SK-N-SH (cell line): ENCODE results near the gene CLN5. TPM values are rescaled to one million over a fixed set of nuclear protein-coding genes. Genes with fewer than 3 reads are reported as not detected.

ENCODE experiments used
- CTCF ChIA-PET: fragments of 300-600, 350-600 bp; formaldehyde crosslinking; extraction: SDS; loops from one replicate; lab custom pipeline; 2021; lab: Yijun Ruan, JAX
- POLR2A ChIA-PET: fragments of 350-600 bp; sonication (Branson Sonifier 250); formaldehyde crosslinking; extraction: SDS; loops from one replicate; lab custom pipeline; 2020; ENCODE audit warnings: antibody characterized with exemption, inconsistent platforms; lab: Yijun Ruan, JAX
- DNase-seq: peaks from one replicate; pipeline ENCODE4 v3.0.0; 2012
- H2AFZ ChIP-seq: fragments of 200-600 bp; sonication (generic); 2 replicates; pipeline ENCODE4 v1.8.1; 2016; ENCODE audit warnings: antibody characterized with exemption, mild to moderate bottlenecking, low read depth
- H3F3A ChIP-seq: fragments of 200-600 bp; sonication (generic); replicated peaks from 2 replicates; pipeline ENCODE3; 2016; ENCODE audit warnings: antibody characterized with exemption, mild to moderate bottlenecking; ENCODE audit not compliant: insufficient read depth
- H3K27ac ChIP-seq, 2 experiments: fragments of 200-500 bp in 1 of 2; fragments of 200-600 bp in 1 of 2; sonication (Bioruptor generic) in 1 of 2; sonication (generic), shearing (Covaris generic) in 1 of 2; 2 replicates each; pipeline versions ENCODE4 v1.5.1 to v1.6.1; 2014 to 2016; ENCODE audit warnings: low read depth in 2 of 2, inconsistent platforms in 1 of 2, low read length in 1 of 2, mild to moderate bottlenecking in 1 of 2, mixed read lengths in 1 of 2
- H3K27me3 ChIP-seq: fragments of 200-600 bp; sonication (generic), shearing (Covaris generic); 2 replicates; pipeline ENCODE4 v1.6.1; 2016; ENCODE audit warnings: mixed run types; ENCODE audit not compliant: insufficient read depth
- H3K36me3 ChIP-seq, 2 experiments: fragments of 200-500 bp in 1 of 2; fragments of 200-600 bp in 1 of 2; sonication (Bioruptor generic) in 1 of 2; sonication (generic) in 1 of 2; replicated peaks in 1 of 2; 2 replicates each; pipeline versions ENCODE3 to v1.5.1; 2014 to 2016; ENCODE audit warnings: low read length in 1 of 2, mild to moderate bottlenecking in 1 of 2; ENCODE audit not compliant: insufficient read depth in 2 of 2, control insufficient read depth in 1 of 2
- H3K4me1 ChIP-seq, 2 experiments: fragments of 200-500 bp in 1 of 2; fragments of 200-600 bp in 1 of 2; sonication (Bioruptor generic) in 1 of 2; sonication (generic), shearing (Covaris generic) in 1 of 2; 2 replicates each; pipeline versions ENCODE4 v1.5.1 to v1.6.1; 2014 to 2016; ENCODE audit warnings: low read depth in 1 of 2, low read length in 1 of 2, mixed run types in 1 of 2; ENCODE audit not compliant: insufficient read depth in 2 of 2, control insufficient read depth in 1 of 2
- H3K4me2 ChIP-seq: fragments of 200-600 bp; sonication (generic), shearing (Covaris generic); 2 replicates; pipeline ENCODE4 v1.6.1; 2017; ENCODE audit warnings: mixed run types
- H3K4me3 ChIP-seq, 2 experiments: fragments of 200-500 bp in 1 of 2; fragments of 200-600 bp in 1 of 2; sonication (Bioruptor generic) in 1 of 2; sonication (generic), shearing (Covaris generic) in 1 of 2; 2 replicates each; pipeline versions ENCODE4 v1.5.1 to v1.8.1; 2014 to 2016; ENCODE audit warnings: low read depth in 2 of 2, inconsistent platforms in 1 of 2, low read length in 1 of 2, mild to moderate bottlenecking in 1 of 2, mixed read lengths in 1 of 2, moderate library complexity in 1 of 2
- H3K79me2 ChIP-seq: fragments of 200-600 bp; sonication (generic); 2 replicates; pipeline ENCODE4 v1.8.1; 2017; ENCODE audit warnings: mild to moderate bottlenecking; ENCODE audit not compliant: insufficient read depth
- H3K9ac ChIP-seq: fragments of 200-600 bp; sonication (generic); 2 replicates; pipeline ENCODE4 v1.6.1; 2017; ENCODE audit warnings: mixed run types
- H3K9me2 ChIP-seq: fragments of 200-600 bp; sonication (generic); 2 replicates; pipeline ENCODE4 v1.6.1; 2017; ENCODE audit warnings: mixed run types
- H3K9me3 ChIP-seq: fragments of 200-600 bp; sonication (generic); 2 replicates; pipeline ENCODE4 v1.6.1; 2017; ENCODE audit warnings: mixed run types, mild to moderate bottlenecking, moderate library complexity
- H4K20me1 ChIP-seq: fragments of 200-600 bp; sonication (generic); 2 replicates; pipeline ENCODE4 v1.6.1; 2017; ENCODE audit warnings: mild to moderate bottlenecking, mixed run types; ENCODE audit not compliant: insufficient read depth
- ELF1 ChIP-seq: IDR thresholded peaks from 2 replicates; pipeline ENCODE4 v1.4.0; 2012
- FOSL2 ChIP-seq: IDR thresholded peaks from 2 replicates; pipeline ENCODE4 v1.4.0; 2012; ENCODE audit warnings: low read depth, mild to moderate bottlenecking, moderate library complexity, borderline replicate concordance
- GATA2 ChIP-seq: sonication (generic); formaldehyde crosslinking; IDR thresholded peaks from 2 replicates; pipeline ENCODE4 v1.5.0; 2020; ENCODE audit warnings: mild to moderate bottlenecking, missing genetic modification reagents
- IRF3 ChIP-seq: fragments of 150-350 bp; IDR thresholded peaks from 2 replicates; pipeline ENCODE4 v1.6.1; 2016; ENCODE audit warnings: mild to moderate bottlenecking, low read depth, low read length
- NFIC ChIP-seq: IDR thresholded peaks from 2 replicates; pipeline ENCODE4 v1.4.0; 2012; ENCODE audit warnings: borderline replicate concordance
- POLR2AphosphoS5 ChIP-seq: IDR thresholded peaks from 2 replicates; pipeline ENCODE4 v1.6.1; 2012; ENCODE audit warnings: low read depth, low read length
- RCOR1 ChIP-seq: fragments of 150-350 bp; IDR thresholded peaks from 2 replicates; pipeline ENCODE4 v1.6.1; 2017; ENCODE audit warnings: antibody characterized with exemption, low read length
- REST ChIP-seq: IDR thresholded peaks from 2 replicates; pipeline ENCODE4 v1.6.1; 2012; ENCODE audit warnings: mild to moderate bottlenecking, low read depth, low read length, moderate library complexity
- RFX5 ChIP-seq: IDR thresholded peaks from 2 replicates; pipeline ENCODE4 v1.6.1; 2012; ENCODE audit warnings: mild to moderate bottlenecking, improper control_type of control experiment, low read length
- TCF12 ChIP-seq: IDR thresholded peaks from 2 replicates; pipeline ENCODE4 v1.4.0; 2012
- TEAD4 ChIP-seq: IDR thresholded peaks from 2 replicates; pipeline ENCODE4 v1.4.0; 2012; ENCODE audit warnings: mild to moderate bottlenecking, borderline replicate concordance; ENCODE audit not compliant: insufficient read depth
- WGBS: methylation state at CpG from one replicate; pipeline ENCODE4 v1.1.6; 2017; ENCODE audit warnings: low lambda C conversion rate; 5-methylcytosine and 5-hydroxymethylcytosine counted together
- polyA plus RNA-seq, 3 experiments: library from polyadenylated mRNA; depleted of rRNA; stranded (reverse); fragments of >200 nt; gene quantifications; 2 replicates each; pipeline ENCODE4 v1.2.3, GENCODE V29; 2012

Gene CLN5
- polyA plus RNA-seq, 1 of the 3 experiments (the other 2 are of a cell fraction) = 11.6 TPM

- no peak for TF ChIP-seq TEAD4
- TF ChIP-seq FOSL2 = no peak
- peak; percentile 12; the same call in 1 of the 2 replicates for TF ChIP-seq GATA2 (CRISPR knock-in tag)
- TF ChIP-seq POLR2AphosphoS5 = no peak
- TF ChIP-seq RFX5 = no peak
- TF ChIP-seq ELF1 = no peak
- no peak overlapping the region for H3K27ac ChIP-seq
- 43% methylated on average over 8 of the region's 8 CpGs for WGBS
These were observed 15.4 kb upstream of the CLN5 start for GRCh38 chr13:76976490-76976889.

GRCh38 chr13:76976929-76977328, 15.0 kb upstream of the CLN5 start:
- Histone ChIP-seq H3K4me3 (no peak overlapping the region), H3K27ac (no peak overlapping the region), H2AFZ (no peak overlapping the region), H3K36me3 (no peaks in the 10 kb centered on the region), H3K79me2 (no peaks in the 10 kb centered on the region), H3F3A (no peaks in the 10 kb centered on the region), H3K4me1 (peaks cover 0 to 5% of the 10 kb centered on the region in 2 experiments; a peak in 2 of 4 replicates), H3K9ac (no peak overlapping the region), H3K27me3 (no peaks in the 10 kb centered on the region), H3K9me2 (no peaks in the 10 kb centered on the region), H3K9me3 (no peaks in the 10 kb centered on the region), H3K4me2 (no peak overlapping the region), H4K20me1 (no peaks in the 10 kb centered on the region)
- POLR2A ChIA-PET = no interaction called here
- CTCF ChIA-PET = interaction anchor here (1.1 to 4.0 kb wide), 4 partner anchors 7 to 1107 kb away, joined by 3 to 34 read pairs (median 6); no protein-coding TSS in a partner anchor
- DNase-seq = peak; percentile 58
- TF ChIP-seq NFIC (no peak), TCF12 (no peak), ELF1 (no peak), POLR2AphosphoS5 (no peak), IRF3 (no peak), REST (no peak), FOSL2 (no peak), RCOR1 (no peak), TEAD4 (no peak)
- 37% methylated on average over 2 of the region's 5 CpGs for WGBS

More at GRCh38 chr13:76976490-76976889, 15.4 kb upstream of the CLN5 start:
- no peak overlapping the region for H2AFZ ChIP-seq
- ChIA-PET POLR2A (no interaction called here), CTCF (interaction anchor here (1.0 to 1.9 kb wide), 4 partner anchors 12 to 1106 kb away, joined by 3 to 7 read pairs (median 4); no protein-coding TSS in a partner anchor)
- H3K4me3 ChIP-seq = no peak overlapping the region
- DNase-seq = no peak
- no peaks in the 10 kb centered on the region for H3K9me3 ChIP-seq
- no peak overlapping the region for H3K4me2 ChIP-seq
- no peaks in the 10 kb centered on the region for H3F3A ChIP-seq
- peaks cover 0 to 5% of the 10 kb centered on the region in 2 experiments; a peak in 2 of 4 replicates for H3K4me1 ChIP-seq
- H3K9me2 ChIP-seq = no peaks in the 10 kb centered on the region
- H3K9ac ChIP-seq = no peak overlapping the region
- H4K20me1 ChIP-seq = no peaks in the 10 kb centered on the region
- H3K27me3 ChIP-seq = no peaks in the 10 kb centered on the region
- H3K36me3 ChIP-seq = no peaks in the 10 kb centered on the region
- H3K79me2 ChIP-seq = no peaks in the 10 kb centered on the region
